Vagina (tissue), 2 donors: Measurements from ENCODE around the gene CCDC141.

ENCODE experiments used
- POLR2A ChIP-seq, 2 donors: fragments of 450-650 bp; IDR thresholded peaks; one replicate each; pipeline ENCODE4 v1.6.1; 2017; ENCODE audit warnings: antibody characterized with exemption in 2 of 2, mild to moderate bottlenecking in 2 of 2, moderate library complexity in 2 of 2
- TF ChIP-seq, protein P1 (sequence below), 3 experiments: fragments of 450-650 bp in 2 of 3; fragments of 200-600 bp in 1 of 3; sonication (generic) in 1 of 3; IDR thresholded peaks; one replicate each; pipeline ENCODE4 v1.5.1; 2017 to 2019; ENCODE audit warnings: antibody characterized with exemption in 3 of 3, mild to moderate bottlenecking in 2 of 3, moderate library complexity in 2 of 3

DNA sequence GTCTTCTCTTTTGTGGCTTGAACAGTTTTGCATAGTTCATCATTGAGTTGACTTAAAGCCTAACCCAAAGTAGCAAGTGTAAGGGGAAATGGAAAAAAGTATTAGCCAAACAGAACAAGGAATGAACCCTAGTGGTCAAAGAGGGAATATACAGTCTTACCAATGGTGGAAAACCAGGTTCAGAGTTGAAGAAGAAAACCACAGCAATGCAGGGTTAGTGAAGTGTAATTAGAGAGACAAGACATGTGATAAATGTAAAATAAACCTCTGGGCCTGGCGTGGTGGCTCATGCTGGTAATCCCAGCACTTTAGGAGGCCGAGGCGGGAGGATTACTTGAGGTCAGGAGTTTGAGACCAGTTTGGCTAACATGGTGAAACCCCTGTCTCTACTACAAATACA, 245.1 kb downstream of the CCDC141 start:
- TF ChIP-seq, protein P1, sequence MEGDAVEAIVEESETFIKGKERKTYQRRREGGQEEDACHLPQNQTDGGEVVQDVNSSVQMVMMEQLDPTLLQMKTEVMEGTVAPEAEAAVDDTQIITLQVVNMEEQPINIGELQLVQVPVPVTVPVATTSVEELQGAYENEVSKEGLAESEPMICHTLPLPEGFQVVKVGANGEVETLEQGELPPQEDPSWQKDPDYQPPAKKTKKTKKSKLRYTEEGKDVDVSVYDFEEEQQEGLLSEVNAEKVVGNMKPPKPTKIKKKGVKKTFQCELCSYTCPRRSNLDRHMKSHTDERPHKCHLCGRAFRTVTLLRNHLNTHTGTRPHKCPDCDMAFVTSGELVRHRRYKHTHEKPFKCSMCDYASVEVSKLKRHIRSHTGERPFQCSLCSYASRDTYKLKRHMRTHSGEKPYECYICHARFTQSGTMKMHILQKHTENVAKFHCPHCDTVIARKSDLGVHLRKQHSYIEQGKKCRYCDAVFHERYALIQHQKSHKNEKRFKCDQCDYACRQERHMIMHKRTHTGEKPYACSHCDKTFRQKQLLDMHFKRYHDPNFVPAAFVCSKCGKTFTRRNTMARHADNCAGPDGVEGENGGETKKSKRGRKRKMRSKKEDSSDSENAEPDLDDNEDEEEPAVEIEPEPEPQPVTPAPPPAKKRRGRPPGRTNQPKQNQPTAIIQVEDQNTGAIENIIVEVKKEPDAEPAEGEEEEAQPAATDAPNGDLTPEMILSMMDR (IDR thresholded peaks at IDR 0.05): no peak
- TF ChIP-seq POLR2A (IDR thresholded peaks at IDR 0.05): no peak
